ENCODE results near the gene FAM25G.
"Not testable (repeated sequence)": the region's sequence is repeated elsewhere in the genome, so short reads cannot be mapped to it uniquely, and the experiment has no call there.

FAM25G gene

GRCh38 chr10:47462577-47463358 is 28.7 kb downstream of the FAM25G start:
- not testable (repeated sequence) for DNase-seq

GRCh38 chr10:47461261-47461687 is 30.2 kb downstream of the FAM25G start:
- DNase-seq, result not testable (repeated sequence)

- DNase-seq, result no peak
Measured at GRCh38 chr10:47458466-47459154, 32.9 kb downstream of the FAM25G start.

- no peak for DNase-seq
Measured at GRCh38 chr10:47457826-47458225, 33.7 kb downstream of the FAM25G start.

- DNase-seq, result no peak
Measured at GRCh38 chr10:47457528-47457820, 34.0 kb downstream of the FAM25G start.

- DNase-seq, result no peak
Measured at GRCh38 chr10:47456794-47457527, 34.5 kb downstream of the FAM25G start.

- DNase-seq, result no peak
Measured at GRCh38 chr10:47456079-47456785, 35.3 kb downstream of the FAM25G start.

- DNase-seq, result not testable (repeated sequence)
Measured at GRCh38 chr10:47455350-47456078, 36.0 kb downstream of the FAM25G start.

GRCh38 chr10:47454780-47455058 is 36.8 kb downstream of the FAM25G start:
- no peak for DNase-seq

GRCh38 chr10:47454008-47454779 is 37.3 kb downstream of the FAM25G start:
- DNase-seq, result no peak

GRCh38 chr10:47453141-47454007 is 38.1 kb downstream of the FAM25G start:
- no peak for DNase-seq

- no peak for DNase-seq
Measured at GRCh38 chr10:47452495-47453140, 38.9 kb downstream of the FAM25G start.

GRCh38 chr10:47451998-47452494 is 39.5 kb downstream of the FAM25G start:
- no peak for DNase-seq

GRCh38 chr10:47451273-47451997 is 40.1 kb downstream of the FAM25G start:
- no peak for DNase-seq

- DNase-seq, result no peak
Measured at GRCh38 chr10:47450442-47450841, 41.1 kb downstream of the FAM25G start.

- DNase-seq, result no peak
Measured at GRCh38 chr10:47449979-47450378, 41.5 kb downstream of the FAM25G start.

GRCh38 chr10:47449102-47449978 is 42.2 kb downstream of the FAM25G start:
- DNase-seq, result no peak

GRCh38 chr10:47447705-47448104 is 43.8 kb downstream of the FAM25G start:
- DNase-seq, result no peak
